UCSD-AML1 (cell line): Measurements from ENCODE around the gene MON1A.

Source experiments
- DNase-seq: peaks from one replicate; lab custom pipeline; 2025; ENCODE audit not compliant: unreplicated experiment; lab: John Stamatoyannopoulos, UW

MON1A gene

GRCh38 chr3:49895791-49896190, 33.8 kb downstream of the MON1A start:
- DNase-seq, result no peak

GRCh38 chr3:49889296-49889695, 40.3 kb downstream of the MON1A start:
- DNase-seq, result no peak

DNA sequence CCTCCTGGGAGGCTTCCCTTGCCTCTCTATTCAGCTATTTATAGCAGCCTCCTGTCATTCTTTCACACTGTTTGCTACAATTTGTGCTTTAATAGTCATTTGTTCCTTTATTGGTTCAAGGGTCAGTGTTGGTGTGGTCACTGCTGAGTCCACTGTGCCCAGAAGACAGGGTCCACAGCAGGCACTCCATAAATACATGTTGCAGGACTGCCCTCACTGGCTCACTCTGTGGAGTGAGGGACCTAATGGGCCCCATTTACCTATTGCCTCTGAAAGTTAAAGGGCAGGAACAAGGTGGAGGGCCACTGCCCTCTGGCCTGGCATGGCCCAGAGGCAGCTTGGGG, 42.7 kb downstream of the MON1A start:
- DNase-seq, result no peak

DNA sequence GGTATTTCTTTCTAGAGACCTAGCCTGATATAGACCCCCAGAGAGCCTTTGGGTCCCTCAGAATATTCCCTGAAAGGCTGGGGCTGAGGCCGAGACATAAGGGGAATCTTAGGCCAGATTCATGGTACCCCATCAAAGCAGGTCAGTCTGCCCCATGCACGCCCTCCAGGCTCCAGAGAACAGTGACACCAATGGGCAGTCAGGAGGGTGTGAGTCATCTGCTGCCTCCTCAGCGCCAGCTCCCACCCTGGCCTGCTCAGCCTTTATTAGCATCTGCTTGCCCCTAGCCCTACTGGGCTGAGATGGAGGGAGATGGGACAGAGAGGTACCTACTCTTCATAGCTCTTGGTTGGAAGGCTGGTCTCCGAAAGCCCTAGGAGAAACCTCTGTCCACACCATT, 45.6 kb downstream of the MON1A start:
- DNase-seq, result no peak

DNA sequence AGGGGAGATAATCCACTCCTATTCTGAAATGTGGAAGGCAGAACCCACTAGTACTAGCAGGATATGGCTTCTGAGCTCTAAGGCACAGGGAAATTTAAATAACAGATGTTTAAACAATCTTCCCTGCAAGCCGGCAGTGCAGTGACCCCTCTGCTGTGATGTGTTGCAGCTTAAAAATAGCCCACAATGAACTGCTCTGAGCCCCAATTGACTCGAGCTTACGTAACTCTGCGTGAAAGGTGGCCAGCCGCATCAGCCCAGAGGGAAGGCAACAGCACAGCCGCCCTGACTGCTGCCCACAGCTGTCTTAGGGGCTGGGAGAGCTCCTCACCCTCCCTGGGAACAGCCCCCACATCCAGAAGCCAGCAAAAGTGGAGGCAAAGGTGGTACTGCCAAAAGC, 47.4 kb downstream of the MON1A start:
- DNase-seq, result no peak

- DNase-seq, result no peak
These were observed 48.9 kb downstream of the MON1A start for GRCh38 chr3:49880581-49881315.

- no peak for DNase-seq
These were observed 49.9 kb downstream of the MON1A start for GRCh38 chr3:49879721-49880120.

DNA sequence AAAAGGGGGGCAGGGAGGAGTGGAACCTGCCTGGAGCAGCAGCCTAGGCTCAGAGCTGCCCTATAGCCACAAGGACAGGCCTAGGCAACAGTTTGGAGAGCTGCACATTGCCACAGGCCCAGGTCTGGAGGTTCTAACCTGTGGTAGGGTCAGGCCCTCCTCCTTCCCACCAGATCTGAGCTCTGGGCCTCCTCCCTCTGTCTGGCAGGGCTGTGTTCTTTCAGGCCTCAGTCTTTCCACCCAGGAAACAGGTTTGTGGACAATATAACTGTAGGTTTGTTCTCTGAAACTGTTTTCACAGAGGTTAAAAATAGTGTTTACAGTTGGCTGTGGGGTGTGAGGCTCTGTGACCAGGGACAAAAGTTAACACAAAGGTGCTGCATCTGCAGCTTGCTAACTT, 50.9 kb downstream of the MON1A start:
- no peak for DNase-seq

GRCh38 chr3:49877716-49878115, 51.9 kb downstream of the MON1A start:
- DNase-seq, result no peak

GRCh38 chr3:49876567-49876966, 53.0 kb downstream of the MON1A start:
- no peak for DNase-seq

DNA sequence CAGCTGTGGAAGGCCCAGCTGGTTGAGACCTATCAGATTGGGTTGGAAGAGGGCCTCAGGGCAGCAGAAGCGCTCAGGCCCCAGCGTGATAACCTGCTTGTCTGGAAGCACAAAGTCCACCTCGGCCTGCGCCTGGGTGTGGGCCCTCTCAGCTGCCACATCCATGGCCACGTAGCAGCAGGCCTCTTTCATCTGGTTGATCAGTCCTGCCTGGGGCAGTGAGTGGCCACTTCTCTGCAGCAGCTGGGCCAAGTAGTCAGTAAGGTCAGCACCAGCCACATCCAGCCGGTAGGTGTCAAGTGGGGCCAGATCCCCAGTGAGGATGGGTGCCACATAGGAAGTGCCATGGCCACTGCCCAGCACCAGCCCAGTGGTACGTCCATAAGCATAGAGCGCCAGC, 56.0 kb downstream of the MON1A start:
- no peak for DNase-seq

- DNase-seq, result no peak
These were observed 56.8 kb downstream of the MON1A start for GRCh38 chr3:49872801-49873281.

DNA sequence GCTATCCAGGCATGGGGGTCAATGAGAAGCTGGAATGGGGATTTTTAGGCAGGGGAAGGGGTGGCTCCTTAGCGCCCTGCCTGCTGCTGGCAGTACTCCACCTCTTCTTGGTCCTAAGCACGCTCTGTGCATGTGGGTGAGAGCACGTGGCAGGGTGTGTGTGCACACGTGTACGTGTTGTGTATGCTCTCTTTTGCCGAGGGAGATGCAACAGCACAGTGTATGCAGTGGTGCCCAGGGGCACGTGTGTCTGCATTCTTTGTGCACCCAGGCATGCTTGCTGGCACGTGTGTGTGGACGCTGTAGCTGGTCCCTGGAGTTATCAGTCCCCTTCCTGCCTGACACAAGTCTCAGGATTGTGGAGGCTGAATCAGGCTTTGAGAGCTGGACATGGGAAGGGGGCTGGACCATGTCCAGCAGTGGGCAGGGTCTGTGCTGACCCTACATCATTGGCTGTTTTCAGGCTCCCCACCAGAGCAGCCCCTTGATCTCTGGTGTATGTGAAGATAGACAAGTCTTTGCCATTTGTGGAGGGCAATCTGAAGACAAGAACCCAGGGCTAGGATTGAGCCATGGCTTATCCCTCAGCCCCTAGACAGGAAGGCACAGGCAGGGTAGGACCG, 58.0 kb downstream of the MON1A start:
- no peak for DNase-seq

DNA sequence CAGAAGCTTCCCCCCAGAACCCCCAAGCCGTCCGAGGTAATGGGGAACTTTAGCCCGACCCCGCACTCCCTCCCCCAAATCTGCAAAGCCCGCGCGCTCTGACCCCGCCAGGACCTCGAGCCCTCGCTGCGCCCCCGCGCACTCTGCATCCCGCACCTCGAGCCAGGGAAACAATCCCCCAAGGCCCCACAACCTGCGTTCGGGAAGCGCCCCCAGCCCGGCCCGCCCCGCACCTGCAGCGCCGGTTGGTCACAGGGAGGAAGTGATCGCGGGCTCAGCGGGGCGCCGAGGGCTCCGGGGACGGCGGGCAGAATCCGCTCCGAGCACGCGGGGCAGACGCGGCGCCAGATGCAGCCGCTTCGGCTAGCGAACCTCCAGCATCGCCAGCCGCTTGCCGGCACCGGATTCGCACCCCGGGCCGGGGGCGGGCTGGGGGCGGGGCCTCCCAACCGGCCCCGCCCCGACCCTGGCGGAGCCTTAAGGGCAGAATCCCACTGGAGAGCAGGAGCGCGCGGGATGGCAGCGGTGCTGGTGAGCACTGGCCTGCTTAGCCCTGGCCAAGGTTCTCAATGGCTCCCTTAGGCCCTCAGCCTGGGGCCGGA, 60.0 kb downstream of the MON1A start, which contains the start of gene CAMKV:
Gene CAMKV (minus strand): TSS at position 382 of the 602 bp plus-strand sequence. CDS start 7,518 bp downstream, outside the sequence.
- no peak for DNase-seq

- no peak for DNase-seq
These were observed 60.6 kb downstream of the MON1A start for GRCh38 chr3:49868862-49869466.

DNA sequence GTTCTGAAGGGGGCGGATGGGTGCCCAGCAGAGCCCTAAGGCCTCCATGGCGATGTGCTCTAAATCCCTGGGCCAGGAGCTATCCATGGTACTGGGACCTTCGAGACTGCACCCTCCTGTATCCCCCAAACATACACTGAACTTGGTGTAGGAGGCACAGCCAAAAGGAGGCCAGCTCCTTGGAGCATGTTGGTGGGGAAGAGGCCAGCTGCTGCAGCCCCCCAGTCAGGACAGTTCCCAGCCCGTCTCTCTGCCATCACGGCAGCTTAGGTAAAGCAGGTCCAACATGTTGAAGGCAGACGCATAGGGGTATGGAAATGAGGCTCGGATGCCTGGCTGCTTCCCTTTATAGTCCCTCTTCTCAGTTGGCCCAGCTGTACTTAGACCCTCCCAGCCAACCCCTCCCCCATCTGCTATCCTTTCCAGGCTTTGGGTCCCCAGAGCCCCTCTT, 61.7 kb downstream of the MON1A start:
- peak; percentile 30 for DNase-seq

DNA sequence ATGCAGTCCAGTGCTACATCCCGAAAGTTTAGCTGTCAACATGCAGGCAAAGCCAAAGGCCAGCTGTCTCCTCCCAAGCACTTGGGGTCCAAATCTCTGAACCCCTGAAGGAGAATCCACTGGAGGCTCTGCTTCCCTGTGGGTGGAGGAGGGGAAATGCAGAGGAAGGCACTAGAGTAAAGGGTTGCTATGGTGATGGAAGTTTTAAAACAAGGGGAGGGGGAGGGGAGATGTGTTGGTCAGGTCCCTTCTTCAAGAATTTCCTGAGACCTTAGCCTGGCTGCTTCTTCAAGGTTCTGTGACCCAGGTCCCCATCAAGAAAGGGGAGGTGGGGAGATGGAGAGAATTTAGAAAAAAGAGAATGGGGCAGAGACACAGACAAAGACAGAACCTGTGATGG, 62.2 kb downstream of the MON1A start:
- no peak for DNase-seq

DNA sequence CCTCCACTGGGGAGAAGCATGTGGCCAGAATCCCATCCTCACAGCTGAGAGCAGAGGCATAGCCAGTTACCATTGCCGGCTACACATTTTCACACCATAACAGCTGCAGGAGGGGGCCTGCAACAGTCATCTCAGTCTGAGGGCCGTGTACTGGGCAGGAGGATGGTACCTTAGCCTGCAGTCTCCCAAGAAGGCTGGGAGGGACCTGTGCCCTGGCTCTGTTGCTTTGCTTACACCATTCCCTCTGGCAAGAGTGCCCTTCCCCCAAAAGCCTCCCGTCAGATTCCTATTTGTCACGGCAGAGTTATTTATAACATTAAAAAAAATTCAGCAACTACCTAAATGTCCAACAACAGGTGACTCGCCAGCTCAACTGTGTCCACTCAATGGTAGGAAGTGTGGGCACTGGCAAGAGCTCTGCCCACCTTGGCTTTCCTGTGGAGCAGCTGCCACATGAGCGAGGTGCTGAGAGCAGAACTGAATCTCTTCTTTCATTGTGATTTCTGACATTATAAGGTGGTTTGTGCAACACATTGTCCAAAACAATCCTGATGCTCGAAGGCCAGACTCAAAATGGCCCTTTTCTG, 64.3 kb downstream of the MON1A start:
- no peak for DNase-seq

DNA sequence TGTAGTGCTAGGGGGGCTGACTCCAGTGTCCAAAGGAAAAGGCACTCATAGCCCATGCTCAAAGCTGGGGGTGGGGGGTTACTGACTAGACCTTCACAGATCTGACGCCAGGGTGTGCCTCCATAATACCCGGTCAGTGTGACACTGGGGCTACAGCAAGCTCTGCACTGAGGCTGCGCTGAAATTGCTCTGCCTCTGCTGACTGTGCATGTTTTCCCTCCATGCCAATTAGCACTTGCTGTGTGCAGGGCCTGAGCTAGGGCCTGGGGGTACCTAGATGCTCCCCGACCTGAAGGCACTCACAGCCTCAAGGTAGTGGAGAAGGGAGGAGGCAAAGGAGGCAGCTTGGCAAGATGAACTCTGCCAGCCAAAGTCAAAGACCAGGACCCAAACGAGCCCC, 65.1 kb downstream of the MON1A start:
- DNase-seq, result no peak

DNA sequence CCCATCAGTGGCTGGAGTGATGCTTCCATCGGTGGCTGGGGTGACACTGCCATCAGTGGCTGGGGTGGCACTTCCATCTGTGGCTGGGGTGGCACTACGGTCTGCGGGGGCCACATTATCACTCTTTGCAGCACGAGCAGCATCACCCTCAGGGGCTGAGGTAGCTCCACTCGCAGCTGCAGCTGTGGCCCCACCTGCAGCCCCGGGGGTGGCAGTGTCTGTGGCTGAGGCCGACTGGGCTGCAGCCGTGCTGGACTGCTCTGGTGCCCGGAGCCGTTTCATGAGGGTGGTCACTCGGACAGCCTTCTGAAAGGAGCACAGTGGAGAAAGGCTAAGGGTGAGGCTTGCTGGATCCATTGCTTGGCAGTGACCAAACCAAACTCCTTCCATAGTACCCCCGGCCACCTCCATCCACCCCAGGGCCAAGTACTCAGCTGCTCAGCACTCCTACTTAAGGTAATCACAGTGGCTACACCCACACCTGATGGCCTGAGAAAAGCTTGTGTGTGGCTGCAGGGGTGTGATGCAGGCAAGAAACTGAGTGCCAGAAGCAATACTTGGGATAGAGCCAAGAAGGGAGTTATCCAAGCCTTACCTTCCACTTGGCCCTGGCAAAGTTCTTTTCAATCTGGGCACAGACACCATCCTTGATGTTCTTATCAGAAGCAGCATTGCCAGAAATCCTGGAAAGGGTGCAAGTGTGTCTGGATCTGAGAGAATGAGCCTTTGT, 69.9 kb downstream of the MON1A start:
- no peak for DNase-seq
